ENCODE measurements around the gene DVL2. TPM values are rescaled to one million over a fixed set of nuclear protein-coding genes. Genes with fewer than 3 reads are reported as not detected.

DVL2 gene
- polyA plus RNA-seq, 1 experiment = 5.1 TPM

- ChIA-PET POLR2A (no interaction called here), CTCF (interaction anchor here (1.7 kb wide), 1 partner anchor 20 kb away, joined by 3 read pairs; no protein-coding TSS in a partner anchor)
These were observed 37.5 kb downstream of the DVL2 start for GRCh38 chr17:7196651-7197401.

GRCh38 chr17:7195971-7196370 is 38.3 kb downstream of the DVL2 start:
- no peak for TF ChIP-seq CTCF (IDR thresholded peaks at IDR 0.05; ENCODE audit: low read depth, low read length)
- DNase-seq (ENCODE audit: low read depth, low spot score) = no peak
- H3K4me3 ChIP-seq (ENCODE audit: low read depth, low read length) = no peak overlapping the region
- ChIA-PET POLR2A (no interaction called here), CTCF (interaction anchor here (0.7 to 1.7 kb wide), 2 partner anchors 19 to 150 kb away, joined by 3 read pairs; no protein-coding TSS in a partner anchor)
- H3K27ac ChIP-seq (ENCODE audit: low read depth, low read length) = no peak overlapping the region
- no peaks in the 10 kb centered on the region for H3K9me3 ChIP-seq (ENCODE audit: control insufficient read depth, insufficient read depth, low read length)
- H3K27me3 ChIP-seq (ENCODE audit: control insufficient read depth, insufficient read depth, low read length) = no peaks in the 10 kb centered on the region

More at GRCh38 chr17:7196651-7197401, 37.5 kb downstream of the DVL2 start:
- DNase-seq (ENCODE audit: low read depth, low spot score) = no peak
- Histone ChIP-seq H3K4me3 (ENCODE audit: low read depth, low read length) (no peak overlapping the region), H3K9me3 (ENCODE audit: control insufficient read depth, insufficient read depth, low read length) (no peaks in the 10 kb centered on the region), H3K27ac (ENCODE audit: low read depth, low read length) (no peak overlapping the region), H3K27me3 (ENCODE audit: control insufficient read depth, insufficient read depth, low read length) (no peaks in the 10 kb centered on the region)
- no peak for TF ChIP-seq CTCF (IDR thresholded peaks at IDR 0.05; ENCODE audit: low read depth, low read length)

GRCh38 chr17:7192271-7192937 is 41.9 kb downstream of the DVL2 start:
- H3K27ac ChIP-seq (ENCODE audit: low read depth, low read length) = no peak overlapping the region
- H3K9me3 ChIP-seq (ENCODE audit: control insufficient read depth, insufficient read depth, low read length) = no peaks in the 10 kb centered on the region
- no peaks in the 10 kb centered on the region for H3K27me3 ChIP-seq (ENCODE audit: control insufficient read depth, insufficient read depth, low read length)
- TF ChIP-seq CTCF (IDR thresholded peaks at IDR 0.05; ENCODE audit: low read depth, low read length) = no peak
- ChIA-PET POLR2A (no interaction called here), CTCF (no interaction called here)
- H3K4me3 ChIP-seq (ENCODE audit: low read depth, low read length) = no peak overlapping the region
- no peak for DNase-seq (ENCODE audit: low read depth, low spot score)

- DNase-seq (ENCODE audit: low read depth, low spot score) = no peak
- no peak for TF ChIP-seq CTCF (IDR thresholded peaks at IDR 0.05; ENCODE audit: low read depth, low read length)
- no peak overlapping the region for H3K4me3 ChIP-seq (ENCODE audit: low read depth, low read length)
- H3K27ac ChIP-seq (ENCODE audit: low read depth, low read length) = no peak overlapping the region
- H3K27me3 ChIP-seq (ENCODE audit: control insufficient read depth, insufficient read depth, low read length) = no peaks in the 10 kb centered on the region
- POLR2A ChIA-PET = no interaction called here
- no peaks in the 10 kb centered on the region for H3K9me3 ChIP-seq (ENCODE audit: control insufficient read depth, insufficient read depth, low read length)
- CTCF ChIA-PET = interaction anchor here (1.1 kb wide), 1 partner anchor 14 kb away, joined by 8 read pairs; no protein-coding TSS in a partner anchor
These were observed 42.6 kb downstream of the DVL2 start for GRCh38 chr17:7191571-7192270.

Data from AG04450 (cell line).